Ovary (tissue), 9 donors: ENCODE results near the gene PRDM12. TPM values are rescaled to one million over a fixed set of nuclear protein-coding genes. Genes with fewer than 3 reads are reported as not detected.

ENCODE experiments used
- DNase-seq, 5 donors: peaks; one replicate each; pipeline ENCODE4 v3.0.0-alpha.2; 2019 to 2020
- H3K27ac ChIP-seq, 2 donors: fragments of 200-600 bp; one replicate each; pipeline versions ENCODE4 v1.5.1 to v1.8.0; 2019 to 2022
- H3K27me3 ChIP-seq: fragments of 200-600 bp; one replicate; pipeline ENCODE4 v1.8.0; 2022
- H3K36me3 ChIP-seq: fragments of 200-600 bp; sonication (generic); one replicate; pipeline ENCODE4 v1.5.1; 2019
- H3K4me1 ChIP-seq: one replicate; pipeline ENCODE4 v1.8.1; 2013; ENCODE audit warnings: mild to moderate bottlenecking, moderate library complexity; ENCODE audit not compliant: insufficient read depth
- H3K4me3 ChIP-seq: fragments of 200-600 bp; sonication (generic); one replicate; pipeline ENCODE4 v1.5.1; 2017
- H3K9me3 ChIP-seq, 2 donors: fragments of 200-600 bp in 1 of 2; sonication (generic) in 1 of 2; one replicate each; pipeline versions ENCODE4 v1.5.1 to v1.8.1; 2013 to 2019; ENCODE audit warnings: mild to moderate bottlenecking in 1 of 2, moderate library complexity in 1 of 2
- CTCF ChIP-seq, 3 donors: fragments of 450-650 bp in 2 of 3; fragments of 200-600 bp in 1 of 3; IDR thresholded peaks; one replicate each; pipeline versions ENCODE4 v1.5.1 to v1.8.0; 2016 to 2022; ENCODE audit warnings: antibody characterized with exemption in 3 of 3, mild to moderate bottlenecking in 1 of 3
- EP300 ChIP-seq: sonication (generic); formaldehyde crosslinking; IDR thresholded peaks from one replicate; pipeline ENCODE4 v1.6.1; 2017; ENCODE audit warnings: antibody characterized with exemption
- POLR2A ChIP-seq: fragments of 450-650 bp; IDR thresholded peaks from one replicate; pipeline ENCODE4 v1.6.1; 2017; ENCODE audit warnings: antibody characterized with exemption, mild to moderate bottlenecking, moderate library complexity
- WGBS, 3 donors: extraction: QIAGEN DNeasy Blood & Tissue Kit in 1 of 3; methylation state at CpG; one replicate each; pipeline versions ENCODE4 v1.1.5 to v1.1.7; 2013 to 2017; 5-methylcytosine and 5-hydroxymethylcytosine counted together
- intact Hi-C, 4 donors: fragments of 100-400 bp; cut with DNase I; formaldehyde crosslinking; loops; one replicate each; pipeline versions ENCODE4 v1.11.0 to v1.15.1; 2022 to 2023
- polyA plus RNA-seq, 2 donors: library from polyadenylated mRNA; stranded (reverse); fragments of 200-250 nt in 1 of 2; fragments of 350-450 nt in 1 of 2; fragmentation: Illumina TruSeq in 1 of 2; extraction: RNeasy Lipid Tissue Mini Kit (QIAGEN cat#74804) in 1 of 2; gene quantifications; one replicate each; pipeline ENCODE4 v1.2.3, GENCODE V29; 2013 to 2014
- total RNA-seq, 7 donors: library from RNA; depleted of rRNA in 2 of 7; stranded (reverse); fragments of >200 nt in 2 of 7; fragmentation: NEBNext Ultra II Directional in 3 of 7; extraction: Animal tissue kit (Norgen Biotek cat#: 25700) in 3 of 7; gene quantifications; one replicate each; pipeline versions ENCODE4 v1.1.0 to v1.2.4, GENCODE V29; 2016 to 2023
- donor health status: DM: no; HTN: no; CAD: no; lungs with moderate emphysema.
- donor health status: DM: no; HTN: no; CAD: no.
- donor health status: Bipolar disorder and iron deficiency.
- donor health status: DM: yes; HTN: yes; CAD: no.
- donor health status: DM: no; HTN: no; CAD: no.
- donor health status: DM: yes; HTN: yes; CAD: no.

The PRDM12 gene
- total and polyA plus RNA-seq, 9 donors, result not detected

- intact Hi-C loops, result no loop called here
- H3K36me3 ChIP-seq, result no peaks in the 10 kb centered on the region
- DNase-seq, result no peak
- no peaks in the 10 kb centered on the region for H3K9me3 ChIP-seq
- H3K4me3 ChIP-seq, result peak overlapping the region; percentile 32
- no peak overlapping the region for H3K27ac ChIP-seq
- WGBS, 3 donors, result 1% methylated on average over 19 to 33 of the region's 33 CpGs
- TF ChIP-seq CTCF (IDR thresholded peaks at IDR 0.05), result no peak
- TF ChIP-seq EP300, result no peak
- TF ChIP-seq POLR2A, result no peak
- peaks cover 8% of the 10 kb centered on the region for H3K27me3 ChIP-seq
- H3K4me1 ChIP-seq, result peaks cover 8% of the 10 kb centered on the region
These were observed 4.1 kb upstream of the PRDM12 start for GRCh38 chr9:130660326-130660682.

- peak overlapping the region; percentile 32 for H3K4me3 ChIP-seq
- intact Hi-C loops, result no loop called here
- H3K9me3 ChIP-seq, result no peaks in the 10 kb centered on the region
- H3K36me3 ChIP-seq, result no peaks in the 10 kb centered on the region
- TF ChIP-seq POLR2A (no peak), EP300 (no peak), CTCF (IDR thresholded peaks at IDR 0.05) (no peak)
- H3K27ac ChIP-seq, result no peak overlapping the region
- H3K27me3 ChIP-seq, result peaks cover 8% of the 10 kb centered on the region
- no peak for DNase-seq
- H3K4me1 ChIP-seq, result peaks cover 8% of the 10 kb centered on the region
- WGBS, 3 donors, result 1 to 2% (median 1%) methylated on average over 79 to 82 of the region's 82 CpGs
These were observed 3.5 kb upstream of the PRDM12 start for GRCh38 chr9:130660683-130661450.

GRCh38 chr9:130661451-130662098 lies 2.8 kb upstream of the PRDM12 start:
- DNase-seq, result no peak
- Histone ChIP-seq H3K4me3 (no peak overlapping the region), H3K27me3 (peaks cover 8% of the 10 kb centered on the region), H3K36me3 (no peaks in the 10 kb centered on the region), H3K27ac (no peak overlapping the region), H3K9me3 (no peaks in the 10 kb centered on the region), H3K4me1 (peaks cover 8% of the 10 kb centered on the region)
- intact Hi-C loops, result no loop called here
- 3 to 5% (median 3%) methylated on average over 43 to 47 of the region's 47 CpGs for WGBS, 3 donors
- no peak for TF ChIP-seq CTCF (IDR thresholded peaks at IDR 0.05)
- no peak for TF ChIP-seq POLR2A
- TF ChIP-seq EP300, result no peak

GRCh38 chr9:130662099-130662969 lies 2.1 kb upstream of the PRDM12 start:
- no peaks in the 10 kb centered on the region for H3K9me3 ChIP-seq
- H3K4me1 ChIP-seq, result peaks cover 8% of the 10 kb centered on the region
- no peaks in the 10 kb centered on the region for H3K36me3 ChIP-seq
- H3K4me3 ChIP-seq, result no peak overlapping the region
- TF ChIP-seq EP300 (no peak), CTCF (IDR thresholded peaks at IDR 0.05) (no peak), POLR2A (no peak)
- H3K27me3 ChIP-seq, result peaks cover 13% of the 10 kb centered on the region
- intact Hi-C loops, result no loop called here
- no peak for DNase-seq
- WGBS, 3 donors, result 5% methylated on average over 43 to 49 of the region's 49 CpGs
- H3K27ac ChIP-seq, result no peak overlapping the region
